Measurements from ENCODE around the gene PCDHA4. TPM values are rescaled to one million over a fixed set of nuclear protein-coding genes. Genes with fewer than 3 reads are reported as not detected.
A peak's percentile ranks its signal among the peaks of the same experiment; 100 is the strongest.

The PCDHA4 gene
- total RNA-seq (2021; fragmentation: NEBNext Ultra II Directional; extraction: Animal tissue kit (Norgen Biotek cat#: 25700)) = 5.3 and 5.7 TPM in 2 replicates
- polyA plus RNA-seq (2011; rRNA removed) = 3.7 and 3.8 TPM in 2 replicates
- 3.8 TPM for polyA plus RNA-seq (2011; cell fraction: cytosol; rRNA removed)
- 6.3 TPM for polyA plus RNA-seq (2011; cell fraction: nucleus; rRNA removed)
- 3.1 to 4.6 TPM (median 3.9 TPM) in 4 replicates for polyA plus RNA-seq (2012, experiment 1 of 2)
- 2.0 TPM for polyA plus RNA-seq (2012, experiment 2 of 2)
- polyA plus RNA-seq (2013, experiment 1 of 2) = 4.8 TPM
- 4.7 TPM for polyA plus RNA-seq (2013, experiment 2 of 2)
- 8.7 and 11.0 TPM in 2 replicates for polyA minus RNA-seq (2011; rRNA and poly(A)+ RNA removed)
- 7.2 TPM for polyA minus RNA-seq (2011; cell fraction: cytosol; rRNA and poly(A)+ RNA removed)
- 23.3 TPM for polyA minus RNA-seq (2011; cell fraction: nucleus; rRNA and poly(A)+ RNA removed)
- long read RNA-seq, experiment 1, full-length matches to known transcripts = 1 of 4 reads
- long read RNA-seq, experiment 1, partial matches to known transcripts = 0 of 4 reads
- long read RNA-seq, experiment 1, other reads (novel, unspliced or antisense) = 3 of 4 reads
- long read RNA-seq, experiment 2, partial matches to known transcripts = 0 of 1 reads
- long read RNA-seq, experiment 2, other reads (novel, unspliced or antisense) = 1 of 1 reads

DNA sequence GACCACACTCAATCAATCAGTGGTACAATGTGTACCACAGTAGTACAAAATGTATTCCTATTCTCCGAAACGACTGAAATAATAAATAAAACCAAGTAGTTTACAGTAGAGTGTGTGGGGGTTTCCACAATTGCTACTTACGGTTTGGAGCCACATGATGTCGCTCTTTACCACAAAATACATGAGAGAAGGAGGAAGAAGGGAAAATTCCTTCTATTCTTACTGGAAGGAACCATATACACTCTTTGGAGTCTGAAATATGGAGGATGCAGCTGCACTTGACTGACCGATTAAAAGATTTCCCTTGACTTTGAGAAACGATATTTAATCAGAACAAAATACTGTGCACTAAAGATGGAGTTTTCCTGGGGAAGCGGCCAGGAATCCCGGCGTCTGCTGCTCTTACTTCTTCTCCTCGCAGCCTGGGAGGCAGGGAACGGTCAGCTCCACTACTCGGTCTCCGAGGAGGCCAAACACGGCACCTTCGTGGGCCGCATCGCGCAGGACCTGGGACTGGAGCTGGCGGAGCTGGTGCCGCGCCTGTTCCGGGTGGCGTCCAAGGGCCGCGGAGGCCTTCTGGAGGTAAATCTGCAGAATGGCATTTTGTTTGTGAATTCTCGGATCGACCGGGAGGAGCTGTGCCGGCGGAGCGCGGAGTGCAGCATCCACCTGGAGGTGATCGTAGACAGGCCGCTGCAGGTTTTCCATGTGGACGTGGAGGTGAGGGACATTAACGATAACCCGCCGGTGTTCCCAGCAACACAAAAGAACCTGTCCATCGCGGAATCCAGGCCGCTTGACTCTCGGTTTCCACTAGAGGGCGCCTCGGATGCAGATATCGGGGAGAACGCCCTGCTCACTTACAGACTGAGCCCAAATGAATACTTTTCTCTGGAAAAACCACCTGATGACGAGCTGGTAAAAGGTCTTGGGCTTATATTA is at the start of gene PCDHA4:
Gene PCDHA4, plus strand, starts transcription at position 235 of the 942 bp plus-strand sequence.
- peak within 1 kb of the TSS; percentile 55 to 59 for H3K4me2 ChIP-seq (ENCODE audit: insufficient read depth in 1 of 2, low read depth in 2 of 2, low read length in 2 of 2)
- peaks cover 0 to 12% (median 0%) of the 10 kb centered on the region in 4 experiments; a peak in 3 of 8 replicates for H3K36me3 ChIP-seq (ENCODE audit: control insufficient read depth in 2 of 4, insufficient read depth in 4 of 4, low read length in 3 of 4)
- no peak within 1 kb of the TSS for H2BK120ac ChIP-seq (replicated peaks; ENCODE audit: low read depth, low read length)
- no peak within 1 kb of the TSS for H4K8ac ChIP-seq (ENCODE audit: extremely low read depth, insufficient read depth, low read length)
- ChIA-PET POLR2A (ENCODE audit: partially characterized antibody) (interaction anchor here (0.6 to 2.1 kb wide), 8 partner anchors 10 to 233 kb away, joined by 3 to 8 read pairs (median 3); partner anchors contain the start of genes PCDHA1, PCDHA2 and PCDHA6), CTCF (ENCODE audit: partially characterized antibody) (interaction anchor here (0.6 to 5.5 kb wide), 49 partner anchors 9 to 757 kb away, joined by 3 to 59 read pairs (median 4); partner anchors contain the start of genes PCDHA1, PCDHA10, PCDHA11 and PCDHA12)
- H3K23ac ChIP-seq (ENCODE audit: insufficient read length) = no peak within 1 kb of the TSS
- no peak within 1 kb of the TSS for H2AK5ac ChIP-seq (ENCODE audit: low read depth, low read length)
- peak within 1 kb of the TSS; percentile 95 for H2AFZ ChIP-seq (ENCODE audit: low read length)
- H3K9me3 ChIP-seq (ENCODE audit: insufficient read depth in 2 of 2, low read depth in 1 of 2, low read length in 1 of 2) = peaks cover 0 to 13% of the 10 kb centered on the region in 2 experiments; a peak in 2 of 4 replicates
- H4K91ac ChIP-seq (replicated peaks; ENCODE audit: insufficient read length, low read length) = no peak within 1 kb of the TSS
- DNase-seq (ENCODE audit: low read depth in 1 of 2, low spot score in 2 of 2) = peak in 1 of 2 experiments; percentile 94
- H3K4me1 ChIP-seq (replicated peaks in 1 of 4; ENCODE audit: control insufficient read depth in 3 of 4, insufficient read depth in 4 of 4, low read length in 3 of 4) = no peaks in the 10 kb centered on the region
- H3K23me2 ChIP-seq (ENCODE audit: low read depth, low read length) = no peaks in the 10 kb centered on the region
- 5% methylated on average over 36 of the region's 47 CpGs; no CpG with 5 or more reads in 1 of the 2 experiments for WGBS, 2 experiments (ENCODE audit: extremely low coverage in 1 of 2, insufficient coverage in 1 of 2, insufficient read length in 1 of 2, insufficient replicate concordance in 2 of 2, low coverage in 1 of 2, low lambda C conversion rate in 2 of 2, missing lambda C conversion rate in 1 of 2)
- FAIRE-seq = peak; percentile 93
- no peak within 1 kb of the TSS for H3K4ac ChIP-seq (replicated peaks; ENCODE audit: insufficient read length, low read depth, low read length)
- H3K79me2 ChIP-seq (ENCODE audit: control insufficient read depth in 1 of 2, insufficient read depth in 2 of 2, low read length in 2 of 2) = no peaks in the 10 kb centered on the region
- peak within 1 kb of the TSS; percentile 81 for H3K18ac ChIP-seq (ENCODE audit: extremely low read depth, low read length)
- no peaks in the 10 kb centered on the region for H4K20me1 ChIP-seq (replicated peaks in 1 of 2; ENCODE audit: control insufficient read depth in 1 of 2, insufficient read depth in 2 of 2, low read length in 2 of 2)
- no peaks in the 10 kb centered on the region for H3K79me1 ChIP-seq (ENCODE audit: low read depth, low read length)
- H3K27me3 ChIP-seq (replicated peaks in 1 of 4; ENCODE audit: control insufficient read depth in 3 of 4, extremely low read depth in 1 of 4, insufficient read depth in 3 of 4, low read length in 3 of 4) = no peaks in the 10 kb centered on the region
- H2BK5ac ChIP-seq (ENCODE audit: low read depth, low read length) = no peak within 1 kb of the TSS
- H3K14ac ChIP-seq (ENCODE audit: insufficient read length) = no peak within 1 kb of the TSS
- H3K27ac ChIP-seq (ENCODE audit: low read depth, low read length) = peak within 1 kb of the TSS; percentile 31; the same call in 1 of the 2 replicates
- H3K56ac ChIP-seq (replicated peaks; ENCODE audit: insufficient read length, low read depth, low read length) = no peak within 1 kb of the TSS
- no peak within 1 kb of the TSS for H2BK12ac ChIP-seq (ENCODE audit: low read depth, low read length)
- no peak within 1 kb of the TSS for H2BK15ac ChIP-seq (ENCODE audit: low read length)
- peak within 1 kb of the TSS; percentile 80 to 88 (median 85) for H3K4me3 ChIP-seq (ENCODE audit: extremely low read depth in 1 of 4, insufficient read depth in 2 of 4, low read depth in 3 of 4, low read length in 4 of 4)
- H3K9ac ChIP-seq (replicated peaks in 1 of 4; ENCODE audit: extremely low read depth in 1 of 4, low read depth in 3 of 4, low read length in 3 of 4) = peak within 1 kb of the TSS; percentile 75 to 90 (median 84)
- no peak within 1 kb of the TSS for H2BK20ac ChIP-seq (ENCODE audit: low read length)
- peak within 1 kb of the TSS; percentile 28 for H4K5ac ChIP-seq (ENCODE audit: insufficient read length, low read depth, low read length)
- TF ChIP-seq ASH2L (IDR thresholded peaks at IDR 0.05; ENCODE audit: low read length) (peak; percentile 40), PHF8 (conservative IDR thresholded peaks at IDR 0.05; ENCODE audit: low read depth, low read length) (peak; percentile 66), POU5F1 (IDR thresholded peaks at IDR 0.05; ENCODE audit: low read depth, low read length) (no peak), EGR1 (IDR thresholded peaks at IDR 0.05; ENCODE audit: borderline replicate concordance, low read depth, low read length) (no peak)
- TF ChIP-seq, protein P1, sequence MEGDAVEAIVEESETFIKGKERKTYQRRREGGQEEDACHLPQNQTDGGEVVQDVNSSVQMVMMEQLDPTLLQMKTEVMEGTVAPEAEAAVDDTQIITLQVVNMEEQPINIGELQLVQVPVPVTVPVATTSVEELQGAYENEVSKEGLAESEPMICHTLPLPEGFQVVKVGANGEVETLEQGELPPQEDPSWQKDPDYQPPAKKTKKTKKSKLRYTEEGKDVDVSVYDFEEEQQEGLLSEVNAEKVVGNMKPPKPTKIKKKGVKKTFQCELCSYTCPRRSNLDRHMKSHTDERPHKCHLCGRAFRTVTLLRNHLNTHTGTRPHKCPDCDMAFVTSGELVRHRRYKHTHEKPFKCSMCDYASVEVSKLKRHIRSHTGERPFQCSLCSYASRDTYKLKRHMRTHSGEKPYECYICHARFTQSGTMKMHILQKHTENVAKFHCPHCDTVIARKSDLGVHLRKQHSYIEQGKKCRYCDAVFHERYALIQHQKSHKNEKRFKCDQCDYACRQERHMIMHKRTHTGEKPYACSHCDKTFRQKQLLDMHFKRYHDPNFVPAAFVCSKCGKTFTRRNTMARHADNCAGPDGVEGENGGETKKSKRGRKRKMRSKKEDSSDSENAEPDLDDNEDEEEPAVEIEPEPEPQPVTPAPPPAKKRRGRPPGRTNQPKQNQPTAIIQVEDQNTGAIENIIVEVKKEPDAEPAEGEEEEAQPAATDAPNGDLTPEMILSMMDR (IDR thresholded peaks at IDR 0.05; ENCODE audit: control extremely low read depth in 1 of 3, insufficient read depth in 1 of 3, low read depth in 1 of 3, low read length in 3 of 3) = peak; percentile 75 to 81 (median 81)
